RWPE1 (cell line): ENCODE measurements around the gene PAX9.
A peak's percentile ranks its signal among the peaks of the same experiment; 100 is the strongest.

Experiments
- CTCF ChIA-PET: fragments of 350-600 bp; sonication (Branson Sonifier 250); formaldehyde crosslinking; extraction: SDS; loops from one replicate; lab custom pipeline; 2021; lab: Yijun Ruan, JAX
- POLR2A ChIA-PET: fragments of 400-600 bp; formaldehyde crosslinking; extraction: SDS; loops from one replicate; lab custom pipeline; 2020; ENCODE audit warnings: antibody characterized with exemption; ENCODE audit not compliant: low non-redundant PET; lab: Yijun Ruan, JAX
- DNase-seq: peaks from one replicate; pipeline ENCODE4 v3.0.0; 2012; ENCODE audit warnings: low spot score
- H3K27ac ChIP-seq: fragments of 450-650 bp; 2 replicates; pipeline ENCODE4 v1.5.1; 2017
- CTCF ChIP-seq: fragments of 450-650 bp; conservative IDR thresholded peaks from 2 replicates; pipeline ENCODE4 v1.5.1; 2017; ENCODE audit warnings: low read depth, mild to moderate bottlenecking

Gene PAX9

DNA sequence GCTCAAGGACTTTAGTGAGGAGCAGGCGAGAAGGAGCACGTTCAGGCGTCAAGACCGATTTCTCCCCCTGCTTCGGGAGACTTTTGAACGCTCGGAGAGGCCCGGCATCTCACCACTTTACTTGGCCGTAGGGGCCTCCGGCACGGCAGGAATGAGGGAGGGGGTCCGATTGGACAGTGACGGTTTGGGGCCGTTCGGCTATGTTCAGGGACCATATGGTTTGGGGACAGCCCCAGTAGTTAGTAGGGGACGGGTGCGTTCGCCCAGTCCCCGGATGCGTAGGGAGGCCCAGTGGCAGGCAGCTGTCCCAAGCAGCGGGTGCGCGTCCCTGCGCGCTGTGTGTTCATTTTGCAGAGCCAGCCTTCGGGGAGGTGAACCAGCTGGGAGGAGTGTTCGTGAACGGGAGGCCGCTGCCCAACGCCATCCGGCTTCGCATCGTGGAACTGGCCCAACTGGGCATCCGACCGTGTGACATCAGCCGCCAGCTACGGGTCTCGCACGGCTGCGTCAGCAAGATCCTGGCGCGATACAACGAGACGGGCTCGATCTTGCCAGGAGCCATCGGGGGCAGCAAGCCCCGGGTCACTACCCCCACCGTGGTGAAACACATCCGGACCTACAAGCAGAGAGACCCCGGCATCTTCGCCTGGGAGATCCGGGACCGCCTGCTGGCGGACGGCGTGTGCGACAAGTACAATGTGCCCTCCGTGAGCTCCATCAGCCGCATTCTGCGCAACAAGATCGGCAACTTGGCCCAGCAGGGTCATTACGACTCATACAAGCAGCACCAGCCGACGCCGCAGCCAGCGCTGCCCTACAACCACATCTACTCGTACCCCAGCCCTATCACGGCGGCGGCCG lies 1.1 kb downstream of the PAX9 start:
- peak; percentile 36 for DNase-seq
- CTCF ChIA-PET = interaction anchor here (0.5 to 1.5 kb wide), 10 partner anchors 15 to 533 kb away, joined by 3 to 9 read pairs (median 3); no protein-coding TSS in a partner anchor
- TF ChIP-seq CTCF = no peak; the same call in 1 of the 2 replicates
- peak overlapping the region; percentile 72 for H3K27ac ChIP-seq
- POLR2A ChIA-PET = no interaction called here

GRCh38 chr14:36663404-36664321 lies 2.0 kb downstream of the PAX9 start:
- ChIA-PET CTCF (interaction anchor here (0.5 to 1.5 kb wide), 6 partner anchors 45 to 534 kb away, joined by 3 to 9 read pairs (median 4); no protein-coding TSS in a partner anchor), POLR2A (no interaction called here)
- no peak for TF ChIP-seq CTCF
- DNase-seq = peak; percentile 38
- peak overlapping the region; percentile 72; the same call in 1 of the 2 replicates for H3K27ac ChIP-seq

GRCh38 chr14:36664322-36665193 lies 2.9 kb downstream of the PAX9 start:
- CTCF ChIA-PET = no interaction called here
- no peak overlapping the region for H3K27ac ChIP-seq
- DNase-seq = no peak
- POLR2A ChIA-PET = no interaction called here
- no peak for TF ChIP-seq CTCF

DNA sequence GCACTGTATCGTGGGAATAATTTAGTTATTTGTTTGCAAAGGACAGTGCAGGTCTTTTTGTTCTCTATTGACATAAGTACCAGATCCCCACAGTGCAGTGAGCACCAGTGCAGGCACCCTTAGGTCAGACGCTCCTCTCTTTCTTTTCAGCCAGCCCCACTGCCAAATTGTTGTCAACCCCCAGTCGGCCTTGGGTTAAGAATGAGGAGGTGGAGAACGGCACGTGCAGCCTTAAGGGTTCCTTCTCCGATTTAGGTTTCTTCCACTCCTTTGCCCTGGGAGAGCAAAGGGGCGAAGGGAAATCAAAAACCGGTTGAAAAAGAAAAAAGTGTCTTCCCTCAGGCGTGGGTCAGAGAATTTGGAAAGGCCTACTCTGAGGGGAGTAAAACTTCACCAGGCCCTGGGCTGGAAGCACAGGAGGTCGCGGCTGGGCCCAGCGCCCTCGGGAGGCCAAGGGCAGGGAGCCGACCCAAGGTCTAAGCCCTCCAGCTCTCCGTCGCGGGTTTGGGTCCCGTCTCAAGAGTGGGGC lies 4.3 kb downstream of the PAX9 start:
- no peak for DNase-seq
- no peak for TF ChIP-seq CTCF
- no peak overlapping the region for H3K27ac ChIP-seq
- ChIA-PET POLR2A (no interaction called here), CTCF (no interaction called here)

DNA sequence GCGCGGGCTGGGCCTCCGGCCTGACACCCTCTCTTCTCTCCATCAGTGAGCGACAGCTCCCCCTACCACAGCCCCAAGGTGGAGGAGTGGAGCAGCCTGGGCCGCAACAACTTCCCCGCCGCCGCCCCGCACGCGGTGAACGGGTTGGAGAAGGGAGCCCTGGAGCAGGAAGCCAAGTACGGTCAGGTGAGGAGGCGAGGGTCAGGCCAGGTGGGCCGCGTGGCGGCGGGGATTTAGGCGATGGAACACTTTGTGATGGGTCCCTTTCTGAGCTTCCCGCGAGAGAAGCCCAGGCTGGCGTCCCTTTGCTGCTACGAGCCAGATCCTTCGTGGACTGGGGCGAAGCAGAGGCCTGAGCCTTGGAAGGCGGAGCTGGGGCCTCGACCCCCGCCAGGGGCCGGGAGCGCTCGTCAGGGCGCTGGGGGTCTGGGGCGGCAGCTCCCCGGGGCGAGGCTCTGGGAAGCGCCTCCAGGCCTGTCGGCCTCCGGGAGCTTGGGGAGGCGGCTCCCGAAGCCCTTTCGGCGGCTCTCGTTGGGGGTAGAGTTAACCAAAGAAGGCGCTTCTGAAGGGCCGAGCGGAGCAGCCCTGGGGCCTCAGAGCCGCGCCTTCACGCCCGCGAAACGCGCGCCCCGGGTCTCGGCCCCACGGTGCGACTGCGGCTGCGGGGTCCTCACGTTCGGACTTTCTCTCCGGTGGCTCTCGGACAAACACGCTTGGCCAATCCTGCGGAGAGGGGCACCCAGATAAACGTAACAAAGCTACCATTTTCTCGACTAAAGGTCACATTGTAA lies 5.0 kb downstream of the PAX9 start:
- no peak for TF ChIP-seq CTCF
- ChIA-PET POLR2A (no interaction called here), CTCF (no interaction called here)
- no peak for DNase-seq
- no peak overlapping the region for H3K27ac ChIP-seq
